SK-N-SH (cell line): ENCODE results near the gene ZBTB49. TPM values are rescaled to one million over a fixed set of nuclear protein-coding genes. Genes with fewer than 3 reads are reported as not detected.

Experiments used
- CTCF ChIA-PET: fragments of 300-600, 350-600 bp; formaldehyde crosslinking; extraction: SDS; loops from one replicate; lab custom pipeline; 2021; lab: Yijun Ruan, JAX
- POLR2A ChIA-PET: fragments of 350-600 bp; sonication (Branson Sonifier 250); formaldehyde crosslinking; extraction: SDS; loops from one replicate; lab custom pipeline; 2020; ENCODE audit warnings: antibody characterized with exemption, inconsistent platforms; lab: Yijun Ruan, JAX
- DNase-seq: peaks from one replicate; pipeline ENCODE4 v3.0.0; 2012
- H2AFZ ChIP-seq: fragments of 200-600 bp; sonication (generic); 2 replicates; pipeline ENCODE4 v1.8.1; 2016; ENCODE audit warnings: antibody characterized with exemption, mild to moderate bottlenecking, low read depth
- H3F3A ChIP-seq: fragments of 200-600 bp; sonication (generic); replicated peaks from 2 replicates; pipeline ENCODE3; 2016; ENCODE audit warnings: antibody characterized with exemption, mild to moderate bottlenecking; ENCODE audit not compliant: insufficient read depth
- H3K27ac ChIP-seq, 2 experiments: fragments of 200-500 bp in 1 of 2; fragments of 200-600 bp in 1 of 2; sonication (Bioruptor generic) in 1 of 2; sonication (generic), shearing (Covaris generic) in 1 of 2; 2 replicates each; pipeline versions ENCODE4 v1.5.1 to v1.6.1; 2014 to 2016; ENCODE audit warnings: low read depth in 2 of 2, inconsistent platforms in 1 of 2, low read length in 1 of 2, mild to moderate bottlenecking in 1 of 2, mixed read lengths in 1 of 2
- H3K27me3 ChIP-seq: fragments of 200-600 bp; sonication (generic), shearing (Covaris generic); 2 replicates; pipeline ENCODE4 v1.6.1; 2016; ENCODE audit warnings: mixed run types; ENCODE audit not compliant: insufficient read depth
- H3K36me3 ChIP-seq, 2 experiments: fragments of 200-500 bp in 1 of 2; fragments of 200-600 bp in 1 of 2; sonication (Bioruptor generic) in 1 of 2; sonication (generic) in 1 of 2; replicated peaks in 1 of 2; 2 replicates each; pipeline versions ENCODE3 to v1.5.1; 2014 to 2016; ENCODE audit warnings: low read length in 1 of 2, mild to moderate bottlenecking in 1 of 2; ENCODE audit not compliant: insufficient read depth in 2 of 2, control insufficient read depth in 1 of 2
- H3K4me1 ChIP-seq, 2 experiments: fragments of 200-500 bp in 1 of 2; fragments of 200-600 bp in 1 of 2; sonication (Bioruptor generic) in 1 of 2; sonication (generic), shearing (Covaris generic) in 1 of 2; 2 replicates each; pipeline versions ENCODE4 v1.5.1 to v1.6.1; 2014 to 2016; ENCODE audit warnings: low read depth in 1 of 2, low read length in 1 of 2, mixed run types in 1 of 2; ENCODE audit not compliant: insufficient read depth in 2 of 2, control insufficient read depth in 1 of 2
- H3K4me2 ChIP-seq: fragments of 200-600 bp; sonication (generic), shearing (Covaris generic); 2 replicates; pipeline ENCODE4 v1.6.1; 2017; ENCODE audit warnings: mixed run types
- H3K4me3 ChIP-seq, 2 experiments: fragments of 200-500 bp in 1 of 2; fragments of 200-600 bp in 1 of 2; sonication (Bioruptor generic) in 1 of 2; sonication (generic), shearing (Covaris generic) in 1 of 2; 2 replicates each; pipeline versions ENCODE4 v1.5.1 to v1.8.1; 2014 to 2016; ENCODE audit warnings: low read depth in 2 of 2, inconsistent platforms in 1 of 2, low read length in 1 of 2, mild to moderate bottlenecking in 1 of 2, mixed read lengths in 1 of 2, moderate library complexity in 1 of 2
- H3K79me2 ChIP-seq: fragments of 200-600 bp; sonication (generic); 2 replicates; pipeline ENCODE4 v1.8.1; 2017; ENCODE audit warnings: mild to moderate bottlenecking; ENCODE audit not compliant: insufficient read depth
- H3K9ac ChIP-seq: fragments of 200-600 bp; sonication (generic); 2 replicates; pipeline ENCODE4 v1.6.1; 2017; ENCODE audit warnings: mixed run types
- H3K9me2 ChIP-seq: fragments of 200-600 bp; sonication (generic); 2 replicates; pipeline ENCODE4 v1.6.1; 2017; ENCODE audit warnings: mixed run types
- H3K9me3 ChIP-seq: fragments of 200-600 bp; sonication (generic); 2 replicates; pipeline ENCODE4 v1.6.1; 2017; ENCODE audit warnings: mixed run types, mild to moderate bottlenecking, moderate library complexity
- H4K20me1 ChIP-seq: fragments of 200-600 bp; sonication (generic); 2 replicates; pipeline ENCODE4 v1.6.1; 2017; ENCODE audit warnings: mild to moderate bottlenecking, mixed run types; ENCODE audit not compliant: insufficient read depth
- ELF1 ChIP-seq: IDR thresholded peaks from 2 replicates; pipeline ENCODE4 v1.4.0; 2012
- EZH2phosphoT487 ChIP-seq: fragments of 200-600 bp; sonication (generic); IDR thresholded peaks from 2 replicates; pipeline ENCODE4 v1.6.1; 2017; ENCODE audit warnings: low read depth, mixed run types, mild to moderate bottlenecking, antibody characterized with exemption, moderate library complexity, borderline replicate concordance
- FOXJ3 ChIP-seq: sonication (generic); formaldehyde crosslinking; IDR thresholded peaks from 2 replicates; pipeline ENCODE4 v1.5.1; 2020; ENCODE audit warnings: mild to moderate bottlenecking, missing genetic modification reagents
- GABPA ChIP-seq: IDR thresholded peaks from 2 replicates; pipeline ENCODE4 v1.4.0; 2012; ENCODE audit warnings: low read depth, mild to moderate bottlenecking
- GATA2 ChIP-seq: sonication (generic); formaldehyde crosslinking; IDR thresholded peaks from 2 replicates; pipeline ENCODE4 v1.5.0; 2020; ENCODE audit warnings: mild to moderate bottlenecking, missing genetic modification reagents
- MAX ChIP-seq: IDR thresholded peaks from 2 replicates; pipeline ENCODE4 v1.4.0; 2012; ENCODE audit warnings: low read depth
- MXI1 ChIP-seq: IDR thresholded peaks from 2 replicates; pipeline ENCODE4 v1.6.1; 2012; ENCODE audit warnings: mild to moderate bottlenecking, low read depth, low read length, improper control_type of control experiment
- NRF1 ChIP-seq: IDR thresholded peaks from 2 replicates; pipeline ENCODE4 v1.6.1; 2012; ENCODE audit warnings: low read depth, mild to moderate bottlenecking, low read length
- REST ChIP-seq: IDR thresholded peaks from 2 replicates; pipeline ENCODE4 v1.6.1; 2012; ENCODE audit warnings: mild to moderate bottlenecking, low read depth, low read length, moderate library complexity
- RXRA ChIP-seq: IDR thresholded peaks from 2 replicates; pipeline ENCODE4 v1.4.0; 2012; ENCODE audit warnings: low read depth, mild to moderate bottlenecking, borderline replicate concordance
- TAF1 ChIP-seq: IDR thresholded peaks from 2 replicates; pipeline ENCODE4 v1.6.1; 2012; ENCODE audit warnings: low read depth, mild to moderate bottlenecking, low read length, moderate library complexity, borderline replicate concordance
- TCF12 ChIP-seq: IDR thresholded peaks from 2 replicates; pipeline ENCODE4 v1.4.0; 2012
- USF1 ChIP-seq: IDR thresholded peaks from 2 replicates; pipeline ENCODE4 v1.4.0; 2012; ENCODE audit warnings: low read depth, borderline replicate concordance
- USF2 ChIP-seq: fragments of 150-350 bp; IDR thresholded peaks from 2 replicates; pipeline ENCODE4 v1.6.1; 2017; ENCODE audit warnings: antibody characterized with exemption, low read length, low read depth, borderline replicate concordance
- YY1 ChIP-seq: IDR thresholded peaks from 2 replicates; pipeline ENCODE4 v1.4.0; 2012; ENCODE audit warnings: low read depth, mild to moderate bottlenecking
- ZBTB33 ChIP-seq: IDR thresholded peaks from 2 replicates; pipeline ENCODE4 v1.4.0; 2012; ENCODE audit warnings: low read depth, borderline replicate concordance
- WGBS: methylation state at CpG from one replicate; pipeline ENCODE4 v1.1.6; 2017; ENCODE audit warnings: low lambda C conversion rate; 5-methylcytosine and 5-hydroxymethylcytosine counted together
- polyA plus RNA-seq, 3 experiments: library from polyadenylated mRNA; depleted of rRNA; stranded (reverse); fragments of >200 nt; gene quantifications; 2 replicates each; pipeline ENCODE4 v1.2.3, GENCODE V29; 2012

Gene ZBTB49
- polyA plus RNA-seq, 1 of the 3 experiments (the other 2 are of a cell fraction), result 3.1 TPM

- Histone ChIP-seq H3K9ac (no peak overlapping the region), H3F3A (no peaks in the 10 kb centered on the region), H3K9me2 (no peaks in the 10 kb centered on the region), H3K79me2 (peaks cover 86% of the 10 kb centered on the region), H3K9me3 (no peaks in the 10 kb centered on the region), H3K27me3 (no peaks in the 10 kb centered on the region), H3K4me3 (no peak overlapping the region), H3K4me1 (peaks cover 7 to 15% of the 10 kb centered on the region in 2 experiments; a peak in 3 of 4 replicates), H2AFZ (no peak overlapping the region), H4K20me1 (peaks cover 10% of the 10 kb centered on the region; the same call in 1 of the 2 replicates), H3K4me2 (no peak overlapping the region), H3K27ac (no peak overlapping the region), H3K36me3 (peaks cover 0 to 10% of the 10 kb centered on the region in 2 experiments)
- POLR2A ChIA-PET, result no interaction called here
- CTCF ChIA-PET, result interaction anchor here (0.9 to 1.3 kb wide), 2 partner anchors 20 to 41 kb away, joined by 3 to 4 read pairs; no protein-coding TSS in a partner anchor
- TF ChIP-seq FOXJ3 (no peak), MXI1 (no peak), GABPA (no peak), NRF1 (no peak)
- WGBS, result 100% methylated on average over 3 of the region's 3 CpGs
- DNase-seq, result no peak
Observed at GRCh38 chr4:4293279-4293678, 3.2 kb downstream of the ZBTB49 start.

- Histone ChIP-seq H3F3A (no peaks in the 10 kb centered on the region), H3K27ac (no peak overlapping the region), H3K36me3 (peaks cover 0 to 31% of the 10 kb centered on the region in 2 experiments), H3K9me3 (no peaks in the 10 kb centered on the region), H3K27me3 (no peaks in the 10 kb centered on the region), H2AFZ (no peak overlapping the region), H3K79me2 (peaks cover 65% of the 10 kb centered on the region), H4K20me1 (peaks cover 13% of the 10 kb centered on the region; the same call in 1 of the 2 replicates), H3K9ac (no peak overlapping the region), H3K4me2 (no peak overlapping the region), H3K4me3 (no peak overlapping the region), H3K9me2 (no peaks in the 10 kb centered on the region), H3K4me1 (peaks cover under 1 to 4% of the 10 kb centered on the region in 2 experiments; a peak in 2 of 4 replicates)
- no peak for DNase-seq
- POLR2A ChIA-PET, result no interaction called here
- CTCF ChIA-PET, result interaction anchor here (1.3 kb wide), 1 partner anchor 31 kb away, joined by 4 read pairs; no protein-coding TSS in a partner anchor
- WGBS, result 93% methylated on average over 5 of the region's 5 CpGs
- no peak for TF ChIP-seq MAX
- TF ChIP-seq USF2, result no peak
- no peak for TF ChIP-seq ZBTB33
- no peak for TF ChIP-seq EZH2phosphoT487
- TF ChIP-seq YY1, result no peak
- TF ChIP-seq NRF1, result no peak
- no peak for TF ChIP-seq FOXJ3
- TF ChIP-seq REST, result no peak
- no peak for TF ChIP-seq TCF12
- no peak for TF ChIP-seq RXRA
- no peak for TF ChIP-seq GATA2
- no peak for TF ChIP-seq ELF1
- TF ChIP-seq USF1, result no peak
- TF ChIP-seq TAF1, result no peak
Observed at GRCh38 chr4:4296283-4296846, 6.3 kb downstream of the ZBTB49 start.
